GM13976 (cell line): Measurements from ENCODE around the gene TUBGCP6.

Experiments used
- DNase-seq: peaks from one replicate; pipeline ENCODE4 v3.0.0; 2012; ENCODE audit warnings: low spot score
- CTCF ChIP-seq: IDR thresholded peaks from 2 replicates; pipeline ENCODE4 v1.5.1; 2012; ENCODE audit warnings: borderline replicate concordance, mild to moderate bottlenecking; ENCODE audit not compliant: insufficient read depth; ENCODE audit errors: extremely low read depth, missing control alignments, control extremely low read depth
- in situ Hi-C: fragments of 300-500 bp; cut with MboI; formaldehyde crosslinking; loops from one replicate; pipeline ENCODE4 v1.12.0; 2022; ENCODE audit warnings: low sequenced_read_pairs, mixed read lengths, inconsistent platforms; ENCODE audit not compliant: unreplicated experiment

Gene TUBGCP6

GRCh38 chr22:50225200-50225969 is 19.4 kb downstream of the TUBGCP6 start:
- in situ Hi-C loops = no loop called here
- DNase-seq = no peak
- TF ChIP-seq CTCF = no peak

- TF ChIP-seq CTCF = no peak
- DNase-seq = no peak
- in situ Hi-C loops = no loop called here
Observed at GRCh38 chr22:50224071-50224470, 20.8 kb downstream of the TUBGCP6 start.

GRCh38 chr22:50222508-50222907 is 22.3 kb downstream of the TUBGCP6 start:
- DNase-seq = no peak
- in situ Hi-C loops = no loop called here
- no peak for TF ChIP-seq CTCF

- no peak for DNase-seq
- TF ChIP-seq CTCF = no peak
- in situ Hi-C loops = no loop called here
Observed at GRCh38 chr22:50221410-50222300, 23.2 kb downstream of the TUBGCP6 start.

- TF ChIP-seq CTCF = no peak
- in situ Hi-C loops = no loop called here
- DNase-seq = no peak
Observed at GRCh38 chr22:50220603-50221409, 24.0 kb downstream of the TUBGCP6 start.
